A673 (cell line): Measurements from ENCODE around the gene FLT1. TPM values are rescaled to one million over a fixed set of nuclear protein-coding genes. Genes with fewer than 3 reads are reported as not detected.

Source experiments
- BruUV-seq: library from RNA; stranded (reverse); fragments of 400-500 nt; replicated peaks from 2 replicates; lab custom pipeline; 2021; lab: Mats Ljungman, UMichigan
- CTCF ChIA-PET: fragments of 300-600 bp; sonication (Branson Sonifier 250); formaldehyde crosslinking; loops from one replicate; lab custom pipeline; 2022; ENCODE audit warnings: antibody characterized with exemption; lab: Charles Lee
- POLR2A ChIA-PET: fragments of 300-600 bp; sonication (Branson Sonifier 250); formaldehyde crosslinking; loops from one replicate; lab custom pipeline; 2022; ENCODE audit warnings: antibody characterized with exemption; ENCODE audit not compliant: low non-redundant PET; lab: Charles Lee
- DNase-seq: peaks from one replicate; pipeline ENCODE4 v3.0.0-alpha.2; 2015; ENCODE audit warnings: low spot score
- H3K27ac ChIP-seq: fragments of 200-600 bp; sonication (generic); 2 replicates; pipeline ENCODE4 v1.5.1; 2016; ENCODE audit warnings: mixed run types, low read depth, mild to moderate bottlenecking, mixed read lengths, antibody characterized with exemption, low read length; ENCODE audit not compliant: poor library complexity, severe bottlenecking
- H3K27me3 ChIP-seq: fragments of 200-600 bp; sonication (generic); replicated peaks from 2 replicates; pipeline ENCODE4 v1.6.1; 2017; ENCODE audit warnings: mixed run types, low read depth, mild to moderate bottlenecking, mixed read lengths, antibody characterized with exemption, low read length; ENCODE audit not compliant: insufficient read depth, poor library complexity
- H3K36me3 ChIP-seq: fragments of 200-600 bp; sonication (generic); 2 replicates; pipeline ENCODE4 v1.6.1; 2016; ENCODE audit warnings: mixed run types, mild to moderate bottlenecking, mixed read lengths, antibody characterized with exemption, low read length; ENCODE audit not compliant: insufficient read depth, poor library complexity, severe bottlenecking
- H3K4me1 ChIP-seq: fragments of 200-600 bp; sonication (generic); 2 replicates; pipeline ENCODE4 v1.6.1; 2017; ENCODE audit warnings: mixed run types, mild to moderate bottlenecking, mixed read lengths, antibody characterized with exemption, low read length; ENCODE audit not compliant: insufficient read depth, poor library complexity, severe bottlenecking
- H3K4me3 ChIP-seq: fragments of 200-600 bp; sonication (generic); 2 replicates; pipeline ENCODE4 v1.5.1; 2016; ENCODE audit warnings: low read depth, mixed run types, mild to moderate bottlenecking, mixed read lengths, low read length; ENCODE audit not compliant: poor library complexity, severe bottlenecking
- H3K9me3 ChIP-seq: fragments of 200-600 bp; sonication (generic); 2 replicates; pipeline ENCODE4 v1.6.1; 2016; ENCODE audit warnings: mixed run types, low read depth, mild to moderate bottlenecking, mixed read lengths, antibody characterized with exemption, low read length; ENCODE audit not compliant: poor library complexity, severe bottlenecking
- EZH2 ChIP-seq: fragments of 200-600 bp; sonication (generic); IDR thresholded peaks from 2 replicates; pipeline ENCODE4 v1.6.1; 2017; ENCODE audit warnings: borderline replicate concordance, low read depth, mild to moderate bottlenecking, mixed read lengths, antibody characterized with exemption, low read length; ENCODE audit not compliant: poor library complexity, severe bottlenecking
- intact Hi-C: fragments of 100-400 bp; cut with micrococcal nuclease; formaldehyde crosslinking; loops from one replicate; pipeline ENCODE4 v1.10.0; 2022; ENCODE audit not compliant: unreplicated experiment
- total RNA-seq: library from RNA; stranded (reverse); gene quantifications from 2 replicates; pipeline ENCODE4 v1.2.3, GENCODE V29; 2021
- TF ChIP-seq, protein P1 (sequence below): fragments of 300-800, 200-600 bp; sonication (generic); conservative IDR thresholded peaks from 2 replicates; pipeline ENCODE4 v1.5.1; 2017; ENCODE audit warnings: low read depth, mild to moderate bottlenecking, antibody characterized with exemption, low read length, moderate library complexity, mixed read lengths

FLT1 gene
- total RNA-seq, 1 experiment from 2014 or later: 5.2 TPM

- Histone ChIP-seq H3K27ac (no peak overlapping the region), H3K27me3 (peaks cover 35% of the 10 kb centered on the region), H3K4me1 (peaks cover 2% of the 10 kb centered on the region), H3K36me3 (no peaks in the 10 kb centered on the region), H3K9me3 (no peaks in the 10 kb centered on the region), H3K4me3 (no peak overlapping the region)
- intact Hi-C loops: no loop called here
- TF ChIP-seq EZH2: no peak
- TF ChIP-seq, protein P1, sequence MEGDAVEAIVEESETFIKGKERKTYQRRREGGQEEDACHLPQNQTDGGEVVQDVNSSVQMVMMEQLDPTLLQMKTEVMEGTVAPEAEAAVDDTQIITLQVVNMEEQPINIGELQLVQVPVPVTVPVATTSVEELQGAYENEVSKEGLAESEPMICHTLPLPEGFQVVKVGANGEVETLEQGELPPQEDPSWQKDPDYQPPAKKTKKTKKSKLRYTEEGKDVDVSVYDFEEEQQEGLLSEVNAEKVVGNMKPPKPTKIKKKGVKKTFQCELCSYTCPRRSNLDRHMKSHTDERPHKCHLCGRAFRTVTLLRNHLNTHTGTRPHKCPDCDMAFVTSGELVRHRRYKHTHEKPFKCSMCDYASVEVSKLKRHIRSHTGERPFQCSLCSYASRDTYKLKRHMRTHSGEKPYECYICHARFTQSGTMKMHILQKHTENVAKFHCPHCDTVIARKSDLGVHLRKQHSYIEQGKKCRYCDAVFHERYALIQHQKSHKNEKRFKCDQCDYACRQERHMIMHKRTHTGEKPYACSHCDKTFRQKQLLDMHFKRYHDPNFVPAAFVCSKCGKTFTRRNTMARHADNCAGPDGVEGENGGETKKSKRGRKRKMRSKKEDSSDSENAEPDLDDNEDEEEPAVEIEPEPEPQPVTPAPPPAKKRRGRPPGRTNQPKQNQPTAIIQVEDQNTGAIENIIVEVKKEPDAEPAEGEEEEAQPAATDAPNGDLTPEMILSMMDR: no peak
- ChIA-PET CTCF (no interaction called here), POLR2A (no interaction called here)
- DNase-seq: no peak
- no TSS peak for BruUV-seq
Observed at GRCh38 chr13:28498481-28499115, 3.7 kb upstream of the FLT1 start.

GRCh38 chr13:28497143-28497876 is 2.4 kb upstream of the FLT1 start:
- ChIA-PET CTCF (no interaction called here), POLR2A (no interaction called here)
- H3K27me3 ChIP-seq: peaks cover 48% of the 10 kb centered on the region
- no peak overlapping the region for H3K27ac ChIP-seq
- H3K4me1 ChIP-seq: peaks cover 2% of the 10 kb centered on the region
- no peaks in the 10 kb centered on the region for H3K9me3 ChIP-seq
- no peak for DNase-seq
- no peaks in the 10 kb centered on the region for H3K36me3 ChIP-seq
- no peak for TF ChIP-seq EZH2
- TF ChIP-seq, protein P1: no peak
- intact Hi-C loops: no loop called here
- H3K4me3 ChIP-seq: no peak overlapping the region
- BruUV-seq: no TSS peak

GRCh38 chr13:28496188-28496564 is 1.2 kb upstream of the FLT1 start:
- DNase-seq: no peak
- no peaks in the 10 kb centered on the region for H3K9me3 ChIP-seq
- no peak overlapping the region for H3K4me3 ChIP-seq
- H3K4me1 ChIP-seq: peaks cover 2% of the 10 kb centered on the region
- no peak overlapping the region for H3K27ac ChIP-seq
- no TSS peak for BruUV-seq
- no peak for TF ChIP-seq EZH2
- TF ChIP-seq, protein P1: no peak
- CTCF ChIA-PET: no interaction called here
- intact Hi-C loops: no loop called here
- no peaks in the 10 kb centered on the region for H3K36me3 ChIP-seq
- H3K27me3 ChIP-seq: peaks cover 48% of the 10 kb centered on the region
- POLR2A ChIA-PET: no interaction called here
